CD14-positive monocyte (primary cell): ENCODE data around the gene REEP1. TPM values are rescaled to one million over a fixed set of nuclear protein-coding genes. Genes with fewer than 3 reads are reported as not detected.

ENCODE experiments used
- DNase-seq, 3 donors: peaks; one replicate each; pipeline ENCODE4 v3.0.0-alpha.2; 2011 to 2022
- H2AFZ ChIP-seq: 2 replicates; pipeline ENCODE4 v1.6.0; 2012; ENCODE audit warnings: mild to moderate bottlenecking, low read depth, low read length, inconsistent platforms; ENCODE audit not compliant: insufficient read depth, poor library complexity, severe bottlenecking
- H3K27ac ChIP-seq, 2 donors: 1 replicate in 1 of 2; 2 replicates in 1 of 2; pipeline ENCODE4 v1.5.1; 2012 to 2013; ENCODE audit warnings: low read length in 2 of 2, control low read depth in 1 of 2, inconsistent platforms in 1 of 2, low read depth in 1 of 2, mild to moderate bottlenecking in 1 of 2
- H3K27me3 ChIP-seq, 2 donors: one replicate each; pipeline versions ENCODE4 v1.6.0 to v1.6.1; 2011 to 2013; ENCODE audit warnings: low read length in 2 of 2; ENCODE audit not compliant: control insufficient read depth in 2 of 2, insufficient read depth in 2 of 2
- H3K36me3 ChIP-seq, 2 donors: replicated peaks in 1 of 2; 1 replicate in 1 of 2; 2 replicates in 1 of 2; pipeline versions ENCODE4 v1.5.1 to v1.6.1; 2012 to 2013; ENCODE audit warnings: low read length in 2 of 2, control low read depth in 1 of 2, inconsistent platforms in 1 of 2, mild to moderate bottlenecking in 1 of 2; ENCODE audit not compliant: insufficient read depth in 2 of 2, control insufficient read depth in 1 of 2
- H3K4me1 ChIP-seq, 2 donors: 1 replicate in 1 of 2; 2 replicates in 1 of 2; pipeline versions ENCODE4 v1.5.1 to v1.6.1; 2012 to 2013; ENCODE audit warnings: low read length in 2 of 2, control low read depth in 1 of 2, inconsistent platforms in 1 of 2, mild to moderate bottlenecking in 1 of 2, moderate library complexity in 1 of 2; ENCODE audit not compliant: insufficient read depth in 2 of 2, control insufficient read depth in 1 of 2
- H3K4me2 ChIP-seq: replicated peaks from 2 replicates; pipeline ENCODE3; 2012; ENCODE audit warnings: low read length, moderate library complexity, mild to moderate bottlenecking; ENCODE audit not compliant: poor library complexity, severe bottlenecking; ENCODE audit errors: extremely low read depth
- H3K4me3 ChIP-seq, 3 experiments: fragments of 200-600 bp in 1 of 3; sonication (generic) in 1 of 3; replicated peaks in 1 of 3; 1 replicate in 2 of 3; 2 replicates in 1 of 3; pipeline ENCODE4 v1.5.1; 2011 to 2013; ENCODE audit warnings: low read length in 3 of 3, mild to moderate bottlenecking in 3 of 3, control low read depth in 2 of 3, low read depth in 2 of 3, inconsistent platforms in 1 of 3, moderate library complexity in 1 of 3
- H3K79me2 ChIP-seq: 2 replicates; pipeline ENCODE4 v1.6.0; 2012; ENCODE audit warnings: mild to moderate bottlenecking, control low read depth, inconsistent platforms, low read length, moderate library complexity; ENCODE audit not compliant: insufficient read depth
- H3K9ac ChIP-seq: 2 replicates; pipeline ENCODE4 v1.6.0; 2017; ENCODE audit warnings: low read length, mild to moderate bottlenecking; ENCODE audit not compliant: insufficient read depth, poor library complexity, severe bottlenecking
- H3K9me3 ChIP-seq, 2 donors: replicated peaks in 1 of 2; 1 replicate in 1 of 2; 2 replicates in 1 of 2; pipeline versions ENCODE4 v1.5.1 to v1.6.1; 2012 to 2013; ENCODE audit warnings: low read length in 2 of 2, control low read depth in 1 of 2; ENCODE audit not compliant: control insufficient read depth in 1 of 2, insufficient read depth in 1 of 2
- H4K20me1 ChIP-seq: 2 replicates; pipeline ENCODE4 v1.6.0; 2012; ENCODE audit warnings: mild to moderate bottlenecking, low read length, control low read depth, moderate library complexity; ENCODE audit not compliant: insufficient read depth
- H3K27ac Mint-ChIP-seq, 7 donors: one replicate each; pipeline ENCODE4 v1.8.0; 2020; ENCODE audit warnings: mild to moderate bottlenecking in 7 of 7, mixed read lengths in 7 of 7, moderate library complexity in 6 of 7, inconsistent platforms in 2 of 7
- H3K27me3 Mint-ChIP-seq, 3 donors: one replicate each; pipeline ENCODE4 v1.8.0; 2021 to 2022; ENCODE audit warnings: low read depth in 3 of 3, mild to moderate bottlenecking in 3 of 3, mixed read lengths in 3 of 3, moderate library complexity in 3 of 3, inconsistent platforms in 1 of 3
- H3K36me3 Mint-ChIP-seq, 2 donors: one replicate each; pipeline ENCODE4 v1.8.0; 2020; ENCODE audit warnings: mixed read lengths in 2 of 2, inconsistent platforms in 1 of 2, mild to moderate bottlenecking in 1 of 2
- H3K4me1 Mint-ChIP-seq: one replicate; pipeline ENCODE4 v1.8.0; 2020; ENCODE audit warnings: mild to moderate bottlenecking, mixed read lengths
- H3K4me3 Mint-ChIP-seq, 2 donors: one replicate each; pipeline ENCODE4 v1.8.0; 2020; ENCODE audit warnings: mild to moderate bottlenecking in 2 of 2, mixed read lengths in 2 of 2, moderate library complexity in 1 of 2
- H3K9me3 Mint-ChIP-seq, 7 donors: one replicate each; pipeline ENCODE4 v1.8.0; 2020 to 2022; ENCODE audit warnings: mixed read lengths in 7 of 7, mild to moderate bottlenecking in 6 of 7, moderate library complexity in 6 of 7, inconsistent platforms in 2 of 7
- CTCF ChIP-seq: fragments of 200-600 bp; IDR thresholded peaks from one replicate; pipeline ENCODE4 v1.8.0; 2022; ENCODE audit warnings: antibody characterized with exemption, mild to moderate bottlenecking
- WGBS: methylation state at CpG from one replicate; pipeline ENCODE4 v1.1.5; 2013; ENCODE audit warnings: missing lambda C conversion rate; ENCODE audit not compliant: insufficient coverage; 5-methylcytosine and 5-hydroxymethylcytosine counted together
- intact Hi-C, 2 donors: fragments of 100-400 bp; cut with micrococcal nuclease; formaldehyde crosslinking; loops; one replicate each; pipeline versions ENCODE4 v1.15.0 to v1.15.1; 2023
- polyA plus RNA-seq, 3 donors: library from polyadenylated mRNA; depleted of rRNA in 1 of 3; unstranded in 2 of 3; stranded (reverse) in 1 of 3; fragments of 300-500 nt in 2 of 3; fragments of >200 nt in 1 of 3; fragmentation: Illumina TruSeq in 2 of 3; gene quantifications; 1 replicate in 2 of 3; 2 replicates in 1 of 3; pipeline ENCODE4 v1.2.3, GENCODE V29; 2012 to 2021

Gene REEP1
- polyA plus RNA-seq, 3 donors = not detected

GRCh38 chr2:86352137-86352726, 14.8 kb upstream of the REEP1 start:
- Histone ChIP-seq H4K20me1 (no peaks in the 10 kb centered on the region), H3K9me3 (peaks cover 0 to 5% of the 10 kb centered on the region in 2 donors), H3K36me3 (no peaks in the 10 kb centered on the region), H3K9ac (no peak overlapping the region), H3K79me2 (no peaks in the 10 kb centered on the region), H3K4me2 (no peak overlapping the region), H3K4me1 (no peaks in the 10 kb centered on the region), H3K27ac (no peak overlapping the region), H3K4me3 (no peak overlapping the region), H2AFZ (no peak overlapping the region), H3K27me3 (peaks cover 0 to 3% of the 10 kb centered on the region in 2 donors)
- no peak for DNase-seq
- Mint-ChIP-seq H3K27me3 (peaks cover 4 to 19% (median 12%) of the 10 kb centered on the region in 3 donors), H3K4me3 (no peak overlapping the region), H3K4me1 (no peaks in the 10 kb centered on the region), H3K27ac (no peak overlapping the region), H3K9me3 (peaks cover 0 to 11% (median 5%) of the 10 kb centered on the region in 7 donors), H3K36me3 (no peaks in the 10 kb centered on the region)
- WGBS = 93% methylated on average over 5 of the region's 8 CpGs
- TF ChIP-seq CTCF = no peak
- intact Hi-C loops = no loop called here

GRCh38 chr2:86350751-86351150, 13.3 kb upstream of the REEP1 start:
- H3K36me3 Mint-ChIP-seq = no peaks in the 10 kb centered on the region
- Histone ChIP-seq H3K79me2 (no peaks in the 10 kb centered on the region), H3K4me3 (no peak overlapping the region), H3K36me3 (no peaks in the 10 kb centered on the region), H3K27me3 (peaks cover 0 to 3% of the 10 kb centered on the region in 2 donors), H3K4me1 (no peaks in the 10 kb centered on the region), H3K4me2 (no peak overlapping the region), H3K9ac (no peak overlapping the region), H2AFZ (no peak overlapping the region), H3K9me3 (peaks cover 0 to 5% of the 10 kb centered on the region in 2 donors), H4K20me1 (no peaks in the 10 kb centered on the region), H3K27ac (no peak overlapping the region)
- whole genome bisulfite sequencing = 80% methylated on average over 2 of the region's 2 CpGs
- no peak for TF ChIP-seq CTCF
- no peak for DNase-seq
- no peaks in the 10 kb centered on the region for H3K4me1 Mint-ChIP-seq
- H3K27me3 Mint-ChIP-seq = peaks cover 10 to 27% (median 20%) of the 10 kb centered on the region in 3 donors
- intact Hi-C loops = no loop called here
- H3K4me3 Mint-ChIP-seq = no peak overlapping the region
- peaks cover 0 to 11% (median 5%) of the 10 kb centered on the region in 7 donors for H3K9me3 Mint-ChIP-seq
- H3K27ac Mint-ChIP-seq = peak overlapping the region in 1 of 7 donors; percentile 15
